ENCODE data around the gene OR4F15.
"Not testable (repeated sequence)": the region's sequence is repeated elsewhere in the genome, so short reads cannot be mapped to it uniquely, and the experiment has no call there.

The OR4F15 gene

DNA sequence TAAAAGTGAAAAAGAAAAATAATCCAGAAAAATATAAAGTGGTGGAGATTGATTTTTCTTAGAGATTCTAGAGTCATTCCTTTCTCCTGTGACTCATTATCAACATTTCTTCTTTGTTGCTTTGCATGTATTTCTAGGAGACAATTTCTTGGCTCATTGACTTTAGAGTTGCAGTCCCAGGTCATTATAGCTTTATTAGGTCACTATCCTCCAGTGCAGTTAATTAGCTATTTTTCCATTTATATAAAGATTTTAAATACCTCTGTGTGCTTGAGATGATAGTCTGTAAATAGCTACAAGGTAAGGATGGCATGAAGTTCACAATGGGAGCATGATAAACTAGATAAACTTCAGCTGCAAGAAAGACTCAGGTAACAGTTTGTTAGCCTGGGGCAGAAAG is at the start of gene OR4F15:
OR4F15 (plus strand) TSS at position 301 of the 400 bp plus-strand sequence. CDS start 5,985 bp downstream, outside the sequence.
- H3K4me3 ChIP-seq (ENCODE audit: low read depth, low read length), result no peak within 1 kb of the TSS
- TF ChIP-seq CTCF (IDR thresholded peaks at IDR 0.05; ENCODE audit: control insufficient read depth, extremely low read depth, insufficient read depth), result no peak
- no peak for DNase-seq (ENCODE audit: low read depth)

GRCh38 chr15:101764669-101765339 is 47.2 kb upstream of the OR4F15 start:
- not testable (repeated sequence) for DNase-seq (ENCODE audit: low read depth); H3K4me3 ChIP-seq (ENCODE audit: low read depth, low read length)

DNA sequence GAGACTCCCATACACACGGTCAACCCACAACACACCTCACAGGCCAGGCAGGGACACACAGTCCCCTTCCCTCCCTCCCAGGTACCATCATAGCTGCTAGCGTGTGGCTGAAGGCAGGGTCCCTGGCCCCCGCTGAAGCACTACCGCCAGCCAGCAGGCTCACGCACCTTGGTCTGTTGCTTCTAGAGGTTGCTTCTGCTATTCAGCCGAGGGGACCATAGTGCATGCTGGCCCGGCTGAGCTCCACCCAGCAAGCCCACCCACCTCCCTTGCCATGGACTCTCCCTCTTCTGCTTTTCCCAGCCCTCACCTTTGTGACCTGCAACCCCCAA is 46.7 kb upstream of the OR4F15 start:
- H3K4me3 ChIP-seq (ENCODE audit: low read depth, low read length); DNase-seq (ENCODE audit: low read depth): not testable (repeated sequence)

DNA sequence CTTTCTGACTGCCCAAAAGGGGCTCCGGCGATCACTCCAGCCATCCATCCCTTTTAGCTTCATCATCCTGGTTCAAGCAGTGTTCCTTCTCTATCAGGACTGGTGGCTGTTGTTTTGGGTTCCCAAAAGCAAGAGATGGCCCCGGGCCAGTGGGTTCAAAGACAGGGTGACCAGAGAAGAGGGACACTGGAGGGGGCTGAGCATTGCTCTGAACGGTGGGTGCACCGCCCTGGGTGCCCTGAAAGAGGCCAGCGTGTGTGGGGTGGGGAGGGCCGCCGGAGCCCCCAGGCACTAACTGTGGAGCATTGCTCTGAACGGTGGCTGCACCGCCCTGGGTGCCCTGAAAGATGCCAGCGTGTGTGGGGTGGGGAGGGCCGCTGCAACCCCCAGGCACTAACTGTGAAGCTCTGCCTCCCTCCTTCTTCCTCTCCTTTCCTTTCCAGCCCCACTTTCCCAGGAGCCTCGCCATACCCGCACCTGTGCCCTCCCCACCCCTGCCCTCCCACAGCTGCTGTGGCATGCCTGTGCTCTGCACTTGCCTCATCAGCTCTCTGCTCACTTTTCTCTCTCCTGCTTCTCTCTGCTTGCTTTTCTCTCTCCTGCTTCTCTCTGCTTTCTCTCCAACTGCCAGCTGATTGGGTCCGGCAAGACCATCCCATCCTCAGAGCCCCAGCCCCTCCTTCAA is 46.1 kb upstream of the OR4F15 start:
- DNase-seq (ENCODE audit: low read depth), result no peak
- no peak overlapping the region for H3K4me3 ChIP-seq (ENCODE audit: low read depth, low read length)
- no peak for TF ChIP-seq CTCF (IDR thresholded peaks at IDR 0.05; ENCODE audit: control insufficient read depth, extremely low read depth, insufficient read depth)

- not testable (repeated sequence) for H3K4me3 ChIP-seq (ENCODE audit: low read depth, low read length); DNase-seq (ENCODE audit: low read depth)
These were observed 44.8 kb upstream of the OR4F15 start for GRCh38 chr15:101767083-101767640.

DNA sequence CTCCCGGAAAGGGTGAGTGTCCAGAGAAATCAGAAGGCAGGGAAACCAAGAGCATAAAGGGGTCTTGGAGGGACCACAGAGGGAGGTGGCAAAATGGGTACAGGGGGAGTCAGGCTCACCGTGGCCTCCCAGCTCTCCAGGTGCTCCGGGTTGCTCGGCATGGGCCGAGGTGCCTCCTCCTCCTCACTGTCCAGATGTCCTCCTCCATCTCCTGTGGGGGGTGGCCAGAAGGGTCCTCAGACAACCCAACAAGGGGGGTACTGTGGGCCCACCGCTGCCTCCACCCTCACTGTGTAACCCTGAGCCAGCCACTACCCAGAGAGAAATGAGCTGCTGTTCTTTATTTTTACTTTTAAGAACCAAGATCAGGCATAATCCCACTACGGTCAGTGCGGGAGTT is 39.1 kb upstream of the OR4F15 start:
- TF ChIP-seq CTCF (IDR thresholded peaks at IDR 0.05; ENCODE audit: control insufficient read depth, extremely low read depth, insufficient read depth), result no peak
- no peak overlapping the region for H3K4me3 ChIP-seq (ENCODE audit: low read depth, low read length)
- DNase-seq (ENCODE audit: low read depth), result no peak

DNA sequence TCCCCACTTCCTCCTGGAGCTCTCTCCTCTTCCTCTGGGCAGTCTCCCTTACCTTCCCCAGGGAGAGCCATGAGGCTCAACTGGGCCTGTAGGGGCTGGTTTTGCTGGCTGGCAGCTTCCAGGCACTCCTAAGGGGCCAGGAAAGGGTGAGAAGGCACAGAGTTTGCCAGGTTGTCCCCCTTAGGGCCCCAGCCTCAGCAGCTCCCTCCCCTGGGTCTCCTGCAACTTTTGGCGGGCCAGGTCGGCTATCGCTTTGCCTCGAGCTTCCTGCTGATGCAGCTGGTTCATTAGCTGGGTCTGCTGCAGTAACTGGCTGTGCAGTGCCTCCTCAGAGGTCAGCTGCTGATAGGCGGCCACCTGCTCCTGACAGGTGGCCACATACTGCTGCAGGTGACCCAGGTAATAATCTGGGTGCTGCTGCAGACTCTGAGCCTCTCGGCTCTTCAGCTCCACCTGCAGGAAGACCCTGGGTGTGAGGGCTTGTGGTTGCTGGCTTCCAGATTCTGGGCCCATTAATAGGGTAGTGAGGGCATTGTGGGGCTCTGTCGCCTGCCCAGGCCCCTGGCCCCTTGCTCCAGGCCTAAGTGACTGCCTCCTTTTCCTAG is 38.4 kb upstream of the OR4F15 start:
- no peak for DNase-seq (ENCODE audit: low read depth)
- TF ChIP-seq CTCF (IDR thresholded peaks at IDR 0.05; ENCODE audit: control insufficient read depth, extremely low read depth, insufficient read depth), result peak; percentile 12; the same call in 1 of the 2 replicates
- H3K4me3 ChIP-seq (ENCODE audit: low read depth, low read length), result no peak overlapping the region

DNA sequence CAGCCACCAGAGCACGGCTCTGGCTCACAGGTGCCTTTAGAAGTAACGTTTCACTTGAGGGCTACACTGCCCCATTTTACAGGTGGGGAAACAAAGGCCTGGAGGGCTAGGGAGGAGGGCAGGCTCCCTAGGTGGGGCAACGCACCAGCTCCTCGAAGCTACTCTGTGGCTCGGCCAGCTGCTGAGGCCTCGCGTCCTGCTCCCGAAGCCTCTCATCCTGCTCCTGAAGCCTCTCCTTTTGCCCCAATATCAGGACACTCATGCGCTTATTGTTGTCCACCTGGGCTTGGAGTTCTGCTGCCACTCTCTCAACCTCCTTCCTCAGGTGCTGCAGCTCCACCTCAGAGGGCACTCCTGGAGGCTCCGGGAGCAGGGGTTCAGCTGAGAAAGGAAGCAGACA is 36.9 kb upstream of the OR4F15 start:
- H3K4me3 ChIP-seq (ENCODE audit: low read depth, low read length), result no peak overlapping the region
- no peak for TF ChIP-seq CTCF (IDR thresholded peaks at IDR 0.05; ENCODE audit: control insufficient read depth, extremely low read depth, insufficient read depth)
- DNase-seq (ENCODE audit: low read depth), result no peak

DNA sequence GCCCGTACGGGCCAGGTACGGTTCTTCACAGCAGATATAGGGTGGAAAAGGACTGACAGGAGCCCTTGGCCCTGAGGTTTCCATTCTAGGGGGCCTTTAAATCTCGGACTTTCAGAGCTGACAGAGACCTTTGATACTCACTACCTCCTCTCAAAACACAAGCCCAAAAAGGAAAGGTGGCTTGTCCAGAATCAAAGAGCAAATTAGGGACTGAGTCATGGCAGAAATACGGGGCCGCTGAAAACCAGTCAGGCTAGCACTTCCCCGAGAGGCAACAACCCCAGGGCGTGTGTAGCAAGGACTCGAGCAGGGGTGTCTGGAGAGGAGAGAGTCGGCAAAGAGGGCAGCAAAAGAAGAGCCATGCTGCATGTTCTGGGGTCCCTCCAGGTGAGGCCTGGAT is 33.4 kb upstream of the OR4F15 start:
- DNase-seq (ENCODE audit: low read depth); H3K4me3 ChIP-seq (ENCODE audit: low read depth, low read length): not testable (repeated sequence)

DNA sequence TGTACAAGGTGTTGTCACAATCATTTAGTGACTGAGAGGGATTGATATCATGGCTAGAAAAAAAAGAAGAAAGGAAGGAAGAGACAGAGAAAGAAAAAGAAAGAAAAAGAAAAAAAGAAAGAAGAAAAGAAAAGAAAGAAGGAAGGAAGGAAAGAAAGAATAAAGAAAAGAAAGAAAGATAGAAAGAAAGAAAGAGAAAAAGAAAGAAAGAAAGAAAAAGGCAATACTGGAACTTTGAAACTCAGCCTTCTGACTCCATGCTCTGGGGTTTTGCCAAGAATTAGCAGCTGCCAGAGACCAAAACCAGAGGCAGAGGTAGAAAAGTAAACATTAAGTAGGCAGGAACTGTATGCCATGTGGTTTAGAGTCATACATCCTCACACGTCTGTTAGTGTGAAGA is 31.8 kb upstream of the OR4F15 start:
- H3K4me3 ChIP-seq (ENCODE audit: low read depth, low read length), result not testable (repeated sequence)
- peak; percentile 25 for DNase-seq (ENCODE audit: low read depth)
